Stimulated activated CD8-positive, alpha-beta memory T cell treated with anti-CD3 and anti-CD28 coated beads, Interleukin-12 subunit alpha, Interleukin-12 subunit beta, amount 100 ng/mL, for 4 hours (primary cell): Measurements from ENCODE around the gene R3HDM2.
A peak's percentile ranks its signal among the peaks of the same experiment; 100 is the strongest.
"Not testable (repeated sequence)": the region's sequence is repeated elsewhere in the genome, so short reads cannot be mapped to it uniquely, and the experiment has no call there.

ENCODE experiments used
- DNase-seq: peaks from one replicate; pipeline ENCODE4 v3.0.0-alpha.2; 2020; ENCODE audit warnings: low read depth

R3HDM2 gene

DNA sequence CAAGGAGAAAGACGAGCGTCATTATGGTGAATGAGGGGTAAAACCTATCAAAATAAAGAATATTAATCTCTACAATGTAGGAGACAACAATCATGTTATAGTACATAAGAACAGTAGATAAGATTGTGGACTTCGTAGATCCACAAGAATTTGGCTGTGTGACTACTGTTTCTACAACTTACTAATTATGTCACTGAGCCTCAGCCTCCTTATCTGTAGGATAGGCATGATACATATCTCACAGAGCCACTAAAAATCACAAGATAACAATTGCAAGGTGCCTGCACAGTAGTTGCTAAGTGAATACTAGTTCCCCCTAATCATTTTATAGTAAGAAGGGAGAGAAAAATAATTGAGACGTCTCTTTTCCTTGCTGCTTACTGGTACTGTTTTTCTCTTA is 101.6 kb downstream of the R3HDM2 start:
- no peak for DNase-seq

DNA sequence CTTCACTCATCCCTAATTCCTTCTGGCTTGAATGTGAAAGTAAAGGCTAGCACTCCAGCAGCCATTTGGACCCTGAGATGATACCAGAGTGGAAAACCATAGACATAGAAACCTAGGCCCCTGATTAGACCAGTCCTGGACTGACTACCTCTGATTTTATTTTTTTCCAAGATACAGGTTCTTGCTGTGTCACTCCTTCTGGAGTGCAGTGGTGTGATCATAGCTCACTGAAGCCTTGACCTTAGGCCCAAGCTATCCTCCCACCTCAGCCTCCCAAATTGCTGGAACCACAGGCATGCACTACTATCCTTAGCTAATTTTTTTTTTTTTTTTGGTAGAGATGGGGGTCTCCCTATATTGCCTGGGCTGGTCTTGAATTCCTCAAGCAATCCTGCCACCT is 105.4 kb downstream of the R3HDM2 start:
- DNase-seq, result no peak

DNA sequence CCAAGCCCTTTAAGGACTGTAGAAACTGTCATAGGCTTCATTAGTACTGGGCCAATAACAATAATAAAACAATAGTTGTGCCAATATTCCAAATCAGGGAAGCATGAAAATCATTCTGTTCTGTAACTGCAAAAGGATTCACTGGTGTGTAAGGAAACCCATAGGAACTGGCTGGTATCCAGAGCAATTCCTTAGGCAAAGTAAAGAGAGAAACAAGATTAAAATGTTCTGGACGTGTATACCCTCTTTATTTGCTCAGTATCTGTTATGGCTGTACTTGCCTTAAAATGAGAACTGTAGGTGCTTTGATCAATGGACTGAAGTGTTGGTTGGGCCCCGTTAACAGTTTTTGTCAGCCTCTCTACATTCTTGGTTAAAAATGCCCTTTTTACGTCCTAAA is 107.4 kb downstream of the R3HDM2 start:
- no peak for DNase-seq

DNA sequence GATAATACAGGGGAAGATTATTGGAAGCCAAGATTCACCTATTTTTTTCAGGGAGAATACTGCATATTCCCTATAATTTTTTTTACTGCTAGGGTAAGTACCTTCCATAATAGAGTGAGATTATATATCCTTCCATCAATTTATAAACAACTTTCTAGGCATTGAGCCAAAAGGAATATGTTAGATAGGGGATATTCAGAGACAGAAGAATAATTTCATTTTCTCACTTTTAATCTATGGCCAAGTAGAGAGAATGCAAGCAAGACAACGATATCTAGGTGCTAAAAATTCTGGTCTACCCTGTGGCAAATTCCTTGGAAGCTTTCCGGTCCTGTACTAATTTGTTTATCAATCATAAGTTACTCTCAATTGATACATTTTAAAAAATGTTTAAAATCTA is 110.2 kb downstream of the R3HDM2 start:
- no peak for DNase-seq

DNA sequence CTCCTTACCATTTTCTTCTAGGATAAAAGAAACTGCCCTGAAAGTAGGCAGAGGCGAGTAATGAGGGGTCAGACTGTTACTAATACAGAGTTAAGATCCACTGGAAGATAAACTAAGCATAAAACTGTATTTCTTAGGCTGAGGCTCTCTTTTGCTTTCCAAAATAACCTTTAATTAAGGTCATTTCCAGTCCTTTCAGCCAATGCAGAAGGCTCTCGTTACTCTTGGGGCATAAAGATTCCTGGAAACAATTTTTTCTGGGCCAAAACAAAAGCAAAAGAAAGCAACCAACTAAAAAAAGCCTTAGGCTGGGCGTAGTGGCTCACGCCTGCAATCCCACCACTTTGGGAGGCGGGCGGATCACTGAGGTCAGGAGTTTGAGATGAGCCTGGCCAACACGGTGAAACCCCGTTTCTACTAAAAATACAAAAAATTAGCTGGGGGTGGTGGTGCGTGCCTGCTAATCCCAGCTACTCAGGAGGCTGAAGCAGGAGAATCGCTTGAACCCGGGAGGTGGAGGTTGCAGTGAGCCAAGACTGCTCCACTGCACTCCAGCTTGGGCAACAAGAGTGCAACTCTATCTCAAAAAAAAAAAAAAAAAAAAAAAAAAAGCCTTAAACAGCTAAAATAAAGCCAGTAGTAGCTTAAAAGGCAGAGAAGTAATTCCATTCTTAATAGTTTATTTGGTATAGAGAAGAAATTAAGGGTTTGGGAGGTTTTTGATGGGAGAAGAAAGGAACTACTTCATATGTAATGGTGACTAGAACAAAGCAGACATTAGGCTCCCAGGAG is 111.0 kb downstream of the R3HDM2 start:
- no peak for DNase-seq

DNA sequence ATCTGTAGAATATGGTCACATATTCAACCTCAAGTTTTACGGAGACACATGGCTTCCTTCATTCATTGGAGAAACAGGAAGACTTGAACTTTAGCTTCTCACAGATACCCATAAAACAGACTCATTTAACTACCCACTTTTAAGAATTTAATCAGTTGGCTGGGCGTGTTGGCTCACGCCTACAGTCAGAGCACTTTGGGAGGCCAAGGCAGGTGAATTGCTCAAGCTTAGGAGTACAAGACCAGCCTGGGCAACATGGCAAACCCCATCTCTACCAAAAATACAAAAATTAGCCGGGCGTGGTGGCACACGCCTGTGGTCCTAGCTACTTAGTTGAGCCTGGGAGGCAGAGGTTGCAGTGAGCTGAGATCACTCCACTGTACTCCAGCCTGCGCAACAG is 115.2 kb downstream of the R3HDM2 start:
- no peak for DNase-seq

DNA sequence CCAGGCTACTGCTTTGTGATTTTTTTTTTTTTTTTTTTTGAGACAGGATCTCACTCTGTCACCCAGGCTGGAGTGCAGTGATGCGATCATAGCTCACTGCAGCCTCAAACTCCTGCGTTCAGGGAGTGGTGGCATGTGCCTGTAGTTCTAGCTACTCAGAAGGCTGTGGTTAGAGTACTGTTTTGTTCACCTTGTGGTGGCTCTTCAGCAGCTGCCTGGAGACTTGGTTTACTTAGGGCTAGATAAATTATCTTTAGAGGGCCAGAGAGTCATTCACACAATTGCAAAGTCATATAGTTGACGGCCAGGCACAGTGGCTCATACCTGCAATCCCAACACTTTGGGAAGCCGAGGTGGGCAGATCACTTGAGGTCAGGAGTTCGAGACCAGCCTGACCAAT is 118.6 kb downstream of the R3HDM2 start:
- not testable (repeated sequence) for DNase-seq

DNA sequence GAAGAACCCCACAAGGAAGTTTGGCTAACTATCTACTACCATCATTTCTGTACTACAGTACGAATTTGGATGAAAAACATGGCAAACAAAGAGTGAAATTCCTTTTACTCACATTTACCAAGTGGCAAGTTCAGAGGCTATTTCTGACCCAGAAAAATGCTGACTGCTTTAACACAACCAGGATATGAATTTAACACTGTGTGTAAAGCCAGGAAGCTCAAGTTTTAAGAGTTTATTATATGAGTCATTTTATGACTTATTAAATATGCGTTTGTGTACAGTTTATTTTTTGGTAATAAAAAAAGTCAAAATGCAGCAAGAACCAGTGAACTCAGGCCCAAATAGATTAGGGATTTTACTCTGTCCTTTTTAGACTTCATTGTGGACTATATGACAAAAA is 121.4 kb downstream of the R3HDM2 start:
- DNase-seq, result no peak

DNA sequence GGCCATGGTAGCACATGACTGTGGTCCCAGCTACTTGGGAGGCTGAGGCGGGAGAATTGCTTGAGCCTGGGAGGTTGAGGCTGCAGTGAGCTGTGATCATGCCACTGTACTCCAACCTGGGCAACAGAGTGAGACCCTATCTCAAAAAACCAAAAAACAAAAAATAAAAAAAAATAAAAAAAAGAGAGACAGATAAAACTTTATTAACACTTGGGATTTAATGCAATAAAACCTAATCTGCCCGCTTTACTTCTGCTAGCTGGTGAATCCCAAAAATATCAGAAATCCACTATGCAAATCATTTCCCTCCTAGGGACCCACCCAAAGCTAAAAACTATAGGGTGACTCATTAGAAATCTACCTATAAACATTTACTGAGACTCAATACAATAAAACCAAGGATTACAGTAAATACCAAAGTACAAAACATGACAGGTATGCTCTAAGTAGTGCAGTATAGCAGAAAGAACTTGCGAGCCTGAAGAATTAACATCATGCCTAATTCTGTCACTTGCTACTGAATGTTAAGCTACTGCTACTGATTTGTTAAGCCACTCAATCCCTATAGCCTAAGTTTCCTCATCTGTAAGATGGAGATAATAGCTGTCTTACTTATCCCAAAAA is 129.8 kb downstream of the R3HDM2 start:
- no peak for DNase-seq

DNA sequence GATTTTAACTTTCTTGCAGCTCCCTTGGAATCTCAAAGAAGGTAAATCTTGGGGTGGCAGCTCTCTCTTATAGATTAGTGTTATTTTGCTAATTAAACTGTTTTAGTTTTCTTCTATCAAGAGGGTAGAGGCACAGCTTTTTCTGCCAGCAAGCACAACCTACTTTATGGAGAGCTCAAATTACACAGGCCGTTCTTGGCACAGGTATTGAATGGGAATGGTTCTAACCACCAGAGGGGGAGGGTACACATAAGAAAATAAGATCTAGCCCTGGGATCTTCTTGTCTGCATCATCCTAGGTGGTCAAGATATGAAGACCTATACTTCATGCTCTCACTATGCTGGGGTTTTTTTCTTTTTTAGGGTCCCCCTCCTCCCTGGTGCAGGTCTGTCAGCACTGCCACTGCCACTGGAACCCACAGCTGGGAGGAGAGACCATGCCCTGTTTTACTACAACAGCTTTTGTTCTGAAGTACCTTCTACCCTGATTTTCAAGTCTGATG is 131.3 kb downstream of the R3HDM2 start:
- DNase-seq, result no peak

DNA sequence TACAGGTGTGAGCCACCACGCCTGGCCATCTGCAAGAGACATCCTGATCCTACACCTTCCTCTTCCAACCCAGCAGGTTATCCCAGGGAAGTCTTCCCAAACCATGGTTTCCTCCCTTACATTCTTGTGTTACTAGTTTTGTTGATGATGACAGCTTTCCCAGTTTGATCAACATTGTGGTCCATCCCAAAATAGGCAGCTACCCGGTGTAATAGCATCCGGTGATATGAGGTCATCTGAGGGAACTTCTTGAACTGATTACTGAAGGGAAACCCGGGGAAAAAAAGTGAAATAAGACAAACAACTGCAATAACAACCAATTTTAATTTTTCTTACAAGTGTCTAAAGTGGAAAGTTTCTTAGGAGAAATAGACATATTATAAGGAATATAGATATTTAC is 134.6 kb downstream of the R3HDM2 start:
- DNase-seq, result no peak

DNA sequence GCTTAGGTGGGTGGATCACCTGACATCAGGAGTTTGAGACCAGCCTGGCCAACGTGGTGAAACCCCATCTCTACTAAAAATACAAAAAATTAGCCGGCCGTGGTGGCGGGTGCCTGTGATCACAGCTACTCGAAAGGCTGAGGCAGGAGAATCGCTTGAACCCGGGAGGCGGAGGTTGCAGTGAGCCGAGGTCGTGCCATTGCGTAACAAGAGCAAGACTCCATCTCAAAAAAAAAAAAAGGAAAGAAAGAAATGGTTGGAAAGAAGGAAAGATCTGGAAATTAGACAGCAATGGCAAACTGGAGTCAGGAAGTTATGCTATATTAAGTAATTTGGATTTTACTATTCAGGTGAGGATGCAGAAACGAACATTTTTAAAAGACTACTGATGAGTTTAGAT is 148.8 kb downstream of the R3HDM2 start:
- DNase-seq, result not testable (repeated sequence)

DNA sequence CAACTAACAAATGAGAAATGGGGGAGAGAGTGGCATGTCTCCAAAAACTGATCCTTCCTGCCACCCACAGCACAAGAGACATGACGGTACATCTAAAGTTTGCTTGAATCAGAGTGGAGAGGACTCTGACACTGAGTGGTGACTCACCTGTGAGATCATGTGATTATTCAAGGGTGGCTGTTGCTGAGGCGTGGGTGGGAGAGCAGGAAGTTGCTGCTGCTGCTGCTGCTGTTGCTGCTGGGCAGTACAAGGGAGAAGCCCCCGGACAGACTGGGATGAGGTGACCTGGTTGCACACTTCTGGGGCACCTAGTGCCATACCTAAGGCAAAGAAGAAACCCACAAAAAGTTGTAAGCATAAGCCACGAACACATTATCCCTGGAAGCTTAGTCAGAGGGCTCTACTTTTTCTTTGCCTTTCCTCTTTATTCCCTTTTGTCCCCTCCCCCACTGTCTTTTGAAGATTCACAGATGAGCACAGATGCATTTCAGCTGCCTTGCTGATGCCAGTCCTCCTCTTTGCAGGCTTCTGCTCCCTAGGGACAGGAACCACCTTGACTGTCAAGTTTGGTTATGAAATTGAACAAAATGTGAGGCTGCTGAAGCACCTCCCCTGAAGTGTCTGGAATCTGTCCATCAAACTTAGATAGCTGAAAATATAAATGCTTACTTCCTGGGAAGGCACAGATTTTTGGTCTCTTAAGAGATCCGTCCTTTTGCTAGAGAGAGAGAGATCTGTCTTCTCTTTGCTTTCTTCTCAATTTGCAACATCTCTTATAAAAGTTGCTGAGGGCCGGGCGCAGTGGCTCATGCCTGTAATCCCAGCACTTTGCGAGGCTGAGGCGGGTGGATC is 150.4 kb downstream of the R3HDM2 start:
- DNase-seq, result peak; percentile 44

DNA sequence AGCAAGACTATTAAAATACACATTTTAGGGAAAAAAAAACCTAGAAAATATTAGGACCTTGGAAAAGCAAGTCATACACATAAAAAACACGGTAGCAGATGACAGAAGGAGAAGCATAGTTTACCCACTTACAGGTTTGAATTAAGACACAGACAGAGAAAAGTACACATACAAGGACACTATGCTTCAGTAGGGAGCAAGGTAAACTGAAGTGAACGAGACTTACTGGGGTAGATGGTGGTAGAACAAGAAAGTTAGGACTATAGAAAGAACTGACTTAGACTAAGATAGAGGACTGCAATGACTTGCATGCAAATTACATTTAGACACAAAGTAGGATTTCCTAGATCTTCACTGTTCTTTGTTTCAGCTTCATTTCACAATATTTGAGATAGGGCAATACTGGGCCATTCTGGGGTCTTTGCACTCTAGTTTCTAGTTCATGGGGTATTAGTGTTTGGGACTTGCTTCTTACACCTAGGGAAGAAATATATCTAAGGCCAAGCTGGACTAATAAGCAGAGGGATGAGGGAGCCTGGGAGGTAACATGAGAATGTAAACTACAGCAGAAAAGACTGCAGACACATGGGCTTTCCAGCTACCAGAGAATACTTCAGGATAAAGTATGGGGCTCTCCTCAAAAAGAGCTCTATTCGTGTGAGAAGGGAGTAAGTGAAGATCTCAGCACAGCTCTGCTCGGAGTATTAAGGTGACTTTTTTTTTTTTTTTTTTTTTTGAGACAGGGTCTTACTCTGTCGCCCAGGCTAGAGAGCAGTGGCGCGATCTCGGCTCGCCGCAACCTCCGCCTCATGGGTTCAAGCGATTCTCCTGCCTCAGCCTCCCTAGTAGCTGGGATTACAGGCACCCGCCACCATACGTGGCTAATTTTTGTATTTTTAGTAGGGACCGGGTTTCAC is 152.1 kb downstream of the R3HDM2 start:
- no peak for DNase-seq

DNA sequence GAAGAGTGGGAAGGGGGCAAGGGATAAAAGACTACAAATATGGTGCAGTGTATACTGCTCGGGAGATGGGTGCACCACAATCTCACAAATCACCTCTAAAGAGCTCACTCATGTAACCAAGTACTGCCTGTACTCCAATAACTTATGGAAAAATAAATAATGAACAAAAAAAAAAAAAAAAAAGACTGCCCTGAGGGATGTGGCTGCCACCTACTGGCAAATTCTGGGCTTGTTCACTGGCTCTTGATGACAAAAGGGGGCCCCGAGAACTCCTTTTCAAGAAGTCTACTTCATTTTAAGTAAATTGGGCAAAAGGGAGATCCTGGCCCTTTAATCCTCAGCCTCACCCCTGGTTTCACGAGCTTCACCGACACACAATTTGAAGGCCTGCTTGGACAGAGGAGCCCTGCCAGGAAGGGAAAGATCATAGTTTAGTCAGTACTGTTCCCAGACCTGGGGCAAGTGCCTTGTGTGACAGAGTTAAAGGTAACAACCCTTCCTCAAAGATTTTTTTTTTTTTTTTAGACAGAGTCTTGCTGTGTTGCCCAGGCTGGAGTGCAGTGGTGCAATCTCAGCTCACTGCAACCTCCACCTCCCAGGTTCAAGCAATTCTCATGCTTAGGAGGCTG is 153.8 kb downstream of the R3HDM2 start:
- no peak for DNase-seq

DNA sequence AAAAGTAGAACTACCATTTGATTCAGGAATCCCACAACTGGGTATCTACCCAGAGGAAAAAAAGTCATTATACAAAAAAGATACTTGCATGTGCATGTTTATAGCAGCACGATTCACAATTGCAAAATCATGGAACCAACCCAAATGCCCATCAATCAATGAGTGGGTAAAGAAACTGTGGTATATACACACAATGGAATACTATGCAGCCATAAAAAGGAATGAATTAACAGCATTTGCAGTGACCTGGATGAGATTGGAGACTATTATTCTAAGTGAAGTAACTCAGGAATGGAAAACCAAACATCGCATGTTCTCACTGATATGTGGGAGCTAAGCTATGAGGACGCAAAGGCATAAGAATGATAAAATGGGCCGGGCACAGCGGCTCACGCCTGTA is 154.6 kb downstream of the R3HDM2 start:
- not testable (repeated sequence) for DNase-seq

DNA sequence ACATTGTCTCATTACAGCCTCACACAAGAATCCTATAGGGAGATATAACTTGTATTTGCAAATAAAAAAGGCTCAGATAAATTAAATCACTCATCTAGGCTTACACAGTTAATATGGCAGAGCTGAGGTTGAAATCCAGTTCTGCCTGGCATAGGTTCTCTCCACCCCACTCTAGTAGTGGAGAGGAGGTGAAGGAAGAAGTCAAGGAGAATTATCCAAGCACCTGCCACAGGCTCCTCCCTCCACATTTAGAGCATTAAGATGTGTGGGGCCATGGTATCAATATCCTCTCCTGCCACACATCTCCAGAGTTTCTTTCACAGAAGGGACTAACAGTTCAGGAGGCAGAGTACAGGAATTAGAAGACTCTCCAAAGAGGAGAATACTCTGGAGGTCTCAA is 157.3 kb downstream of the R3HDM2 start:
- no peak for DNase-seq

DNA sequence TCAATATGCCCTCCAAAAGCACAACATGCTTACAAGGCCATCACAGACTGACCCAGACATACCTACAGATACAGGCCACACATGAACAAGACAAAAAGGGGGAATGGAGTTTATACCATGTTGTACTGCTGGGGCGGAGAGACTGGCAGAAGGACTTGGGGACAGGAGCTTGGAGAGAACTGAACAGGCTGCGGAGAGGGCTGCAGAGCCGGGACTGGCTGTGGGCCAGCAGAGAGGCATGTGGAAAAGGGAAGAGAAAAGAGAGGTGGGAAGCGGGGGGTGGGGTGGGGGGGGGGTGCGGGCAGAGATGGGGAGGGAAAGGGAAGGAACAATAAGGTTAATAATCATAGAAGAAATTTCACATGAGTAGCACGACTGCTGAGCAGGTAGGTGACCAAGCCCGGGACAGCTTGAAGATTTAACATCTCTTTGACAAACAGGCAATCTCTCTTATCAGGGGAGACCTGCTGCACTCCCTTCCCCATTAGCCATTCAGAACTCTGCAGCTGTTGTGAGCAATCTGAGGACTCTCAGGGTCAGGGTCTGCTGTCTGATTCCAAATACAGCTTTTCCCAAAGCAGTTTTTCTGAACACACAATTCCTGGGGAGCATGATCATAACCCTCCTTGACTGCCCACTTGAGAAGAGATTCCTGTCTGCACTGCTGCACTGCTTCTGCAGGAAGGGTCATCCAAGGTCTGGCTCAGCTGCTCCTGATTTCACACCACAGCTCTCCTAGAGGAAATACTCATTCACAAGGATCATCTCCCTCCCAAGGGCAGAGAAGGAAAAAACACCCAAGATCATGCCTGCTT is 158.3 kb downstream of the R3HDM2 start:
- DNase-seq, result no peak

DNA sequence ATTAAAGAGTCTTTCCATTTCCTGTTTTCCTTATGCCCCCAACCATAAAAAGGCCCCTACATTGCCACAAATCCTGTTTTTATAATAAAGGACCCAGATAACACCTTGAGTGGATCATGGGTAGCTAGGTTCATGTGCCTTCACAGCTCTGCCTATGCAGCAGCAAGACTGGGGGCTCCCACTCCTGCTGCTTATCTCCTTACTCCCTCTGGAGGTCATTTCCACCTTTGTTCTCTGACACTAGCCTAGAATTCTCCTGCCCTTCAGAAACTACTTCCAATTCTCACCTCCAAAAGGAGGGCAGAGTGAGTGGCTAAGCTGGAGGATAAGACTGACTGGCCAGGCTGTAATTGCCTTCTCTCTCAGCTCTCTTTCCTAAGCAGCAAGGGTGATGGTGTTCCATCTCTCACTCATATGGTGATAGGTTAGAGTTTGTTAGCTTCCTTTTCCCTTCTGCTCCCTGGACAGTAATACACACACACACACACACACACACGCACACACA is 159.8 kb downstream of the R3HDM2 start:
- no peak for DNase-seq

DNA sequence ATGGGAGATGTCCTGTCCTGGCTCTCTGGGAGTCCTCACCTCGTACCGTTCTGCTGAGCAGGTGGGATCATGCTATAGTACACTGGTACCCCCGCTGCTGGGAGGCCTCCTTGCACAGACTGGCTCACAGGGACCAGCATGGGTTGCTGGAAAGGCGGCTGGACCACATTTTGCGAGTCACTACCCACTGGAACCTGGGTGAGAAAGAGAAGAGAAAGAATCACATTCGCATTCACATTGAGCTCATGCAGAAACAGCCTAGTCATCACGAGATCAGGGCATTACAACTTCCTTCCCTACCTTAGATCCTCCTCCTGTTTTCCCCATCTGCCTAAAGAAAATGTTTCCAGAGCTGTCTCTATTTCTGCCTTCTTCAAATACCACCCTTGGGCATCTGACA is 162.6 kb downstream of the R3HDM2 start:
- no peak for DNase-seq
